ENCODE data around the gene MTHFSD. TPM values are rescaled to one million over a fixed set of nuclear protein-coding genes. Genes with fewer than 3 reads are reported as not detected.

Gene MTHFSD
- total RNA-seq, 1 experiment from 2014 or later = 18.8 TPM

DNA sequence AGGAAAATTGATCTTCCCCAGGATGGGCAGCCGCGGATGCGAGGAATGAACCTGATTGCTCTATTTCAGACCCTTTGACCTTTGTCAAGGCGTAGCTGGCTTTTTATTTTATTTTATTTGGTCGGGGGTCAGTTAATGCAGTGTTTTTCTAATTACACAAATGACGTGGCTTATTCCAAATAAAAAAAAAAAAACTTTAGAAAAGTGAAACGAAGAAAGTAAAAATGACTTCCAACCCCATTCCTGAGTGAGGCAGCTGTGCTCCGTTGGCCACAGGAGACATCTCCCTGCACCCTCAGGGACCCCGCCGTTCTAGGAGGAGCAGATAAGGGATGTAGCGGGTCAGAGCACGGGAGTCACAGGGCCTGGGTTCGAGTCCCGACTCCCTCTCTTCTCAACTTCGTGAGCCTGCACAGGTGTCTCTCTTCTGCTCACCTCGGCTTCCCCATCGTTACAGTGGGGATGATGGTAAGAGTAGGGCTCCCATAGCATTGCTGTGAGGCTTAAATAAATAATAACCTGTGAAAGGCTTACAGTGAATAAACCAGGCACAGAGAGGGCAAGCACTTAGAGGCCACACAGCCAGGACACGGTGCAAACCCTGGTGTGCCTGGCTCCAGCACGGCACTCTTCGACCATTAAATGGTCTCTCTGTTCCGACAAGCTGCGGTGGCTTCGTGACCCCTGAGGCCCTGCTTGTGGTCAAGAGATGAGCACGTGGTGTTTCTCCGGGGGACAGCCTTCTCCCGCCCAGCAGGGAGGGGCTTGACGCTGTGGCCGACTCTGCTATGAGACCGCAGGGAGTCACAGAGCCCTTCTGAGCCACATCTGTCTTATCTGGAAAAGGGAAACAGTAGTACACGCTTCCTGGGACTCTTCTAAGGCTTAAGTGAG lies 34.5 kb downstream of the MTHFSD start:
- Histone ChIP-seq H3K9ac (ENCODE audit: low read length) (no peak overlapping the region), H3K27ac (ENCODE audit: low read length) (no peak overlapping the region), H3K9me2 (replicated peaks; ENCODE audit: insufficient read depth, low read length) (no peaks in the 10 kb centered on the region), H3K4me3 (ENCODE audit: low read length) (no peak overlapping the region), H3K79me2 (ENCODE audit: low read length) (no peaks in the 10 kb centered on the region), H4K20me1 (ENCODE audit: insufficient read depth, low read depth, low read length) (no peaks in the 10 kb centered on the region), H3K9me3 (ENCODE audit: low read length) (no peaks in the 10 kb centered on the region), H3K27me3 (ENCODE audit: low read length) (no peaks in the 10 kb centered on the region), H3K4me2 (ENCODE audit: low read depth, low read length, poor library complexity, severe bottlenecking) (no peak overlapping the region), H3K4me1 (ENCODE audit: low read length) (no peaks in the 10 kb centered on the region), H2AFZ (ENCODE audit: low read length) (no peak overlapping the region), H3K36me3 (ENCODE audit: insufficient read depth, low read length) (no peaks in the 10 kb centered on the region)
- DNase-seq = no peak

DNA sequence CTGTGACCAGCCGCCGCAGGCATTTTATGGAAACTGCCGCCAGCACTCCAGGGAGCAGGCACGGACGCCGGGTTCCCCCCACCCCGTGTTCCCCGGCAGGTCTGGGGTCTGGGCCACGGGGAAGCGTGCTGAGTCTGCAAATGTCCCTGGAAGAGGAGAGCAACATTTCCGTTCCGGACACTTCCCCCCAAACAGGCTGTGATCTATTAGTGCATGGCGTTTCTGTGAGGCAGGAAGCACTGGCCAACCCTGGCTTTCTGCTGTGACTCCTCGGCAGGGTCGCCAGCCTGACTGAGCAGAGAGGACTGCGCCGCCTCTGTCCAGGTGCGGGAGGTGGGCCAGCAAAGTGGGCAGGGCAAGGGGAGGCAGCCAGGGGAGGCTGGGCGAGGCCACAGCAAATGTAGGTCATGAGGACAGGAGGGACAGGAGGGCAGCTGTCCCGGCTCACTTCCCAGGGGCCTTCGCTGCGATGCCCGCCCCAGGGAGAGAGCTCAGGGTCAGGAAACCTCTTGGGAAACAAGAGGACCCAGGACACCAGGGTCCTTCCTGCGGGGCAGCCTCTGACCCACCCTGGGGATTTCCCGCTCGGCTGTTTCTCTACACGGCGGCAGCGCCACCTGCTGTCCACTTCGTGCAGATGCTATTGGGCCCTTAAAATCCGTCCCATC lies 35.3 kb downstream of the MTHFSD start:
- Histone ChIP-seq H2AFZ (ENCODE audit: low read length) (no peak overlapping the region), H3K4me2 (ENCODE audit: low read depth, low read length, poor library complexity, severe bottlenecking) (no peak overlapping the region), H3K9ac (ENCODE audit: low read length) (no peak overlapping the region), H4K20me1 (ENCODE audit: insufficient read depth, low read depth, low read length) (no peaks in the 10 kb centered on the region), H3K27ac (ENCODE audit: low read length) (no peak overlapping the region), H3K9me2 (replicated peaks; ENCODE audit: insufficient read depth, low read length) (no peaks in the 10 kb centered on the region), H3K79me2 (ENCODE audit: low read length) (no peaks in the 10 kb centered on the region), H3K9me3 (ENCODE audit: low read length) (no peaks in the 10 kb centered on the region), H3K4me1 (ENCODE audit: low read length) (no peaks in the 10 kb centered on the region), H3K4me3 (ENCODE audit: low read length) (no peak overlapping the region), H3K36me3 (ENCODE audit: insufficient read depth, low read length) (no peaks in the 10 kb centered on the region), H3K27me3 (ENCODE audit: low read length) (no peaks in the 10 kb centered on the region)
- peak; percentile 73 for DNase-seq

DNA sequence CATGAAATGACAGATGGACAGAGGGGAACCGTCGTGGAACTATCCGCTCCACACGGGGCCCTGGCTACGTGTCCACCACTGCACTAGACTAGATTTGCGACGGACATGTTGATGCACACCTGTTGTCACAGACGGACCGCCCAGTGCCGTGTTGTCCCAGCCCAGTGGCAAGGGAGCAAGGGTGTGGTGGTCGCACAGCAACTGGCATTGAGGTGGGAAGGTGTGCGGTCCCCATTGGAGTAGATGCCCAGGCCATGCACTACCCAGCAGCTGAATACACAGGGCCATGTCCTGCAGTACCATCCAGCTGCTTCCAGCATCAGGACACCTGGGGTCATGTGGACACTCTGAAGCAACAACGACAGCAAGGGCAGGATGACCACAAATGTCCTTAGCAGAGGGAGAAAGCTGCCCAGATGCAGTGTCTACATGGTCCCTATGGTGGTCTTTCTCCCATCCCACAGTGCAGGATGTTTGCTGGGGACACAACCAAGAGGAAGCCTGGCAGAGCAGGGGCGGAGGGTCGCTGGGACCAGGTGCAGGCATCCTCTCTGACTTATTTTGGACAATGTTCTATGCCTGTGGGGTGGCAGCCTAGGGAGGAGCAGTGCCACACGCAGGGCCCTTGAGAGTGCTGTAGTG lies 35.9 kb downstream of the MTHFSD start:
- H4K20me1 ChIP-seq (ENCODE audit: insufficient read depth, low read depth, low read length) = no peaks in the 10 kb centered on the region
- H3K27me3 ChIP-seq (ENCODE audit: low read length) = no peaks in the 10 kb centered on the region
- no peak overlapping the region for H3K4me3 ChIP-seq (ENCODE audit: low read length)

DNA sequence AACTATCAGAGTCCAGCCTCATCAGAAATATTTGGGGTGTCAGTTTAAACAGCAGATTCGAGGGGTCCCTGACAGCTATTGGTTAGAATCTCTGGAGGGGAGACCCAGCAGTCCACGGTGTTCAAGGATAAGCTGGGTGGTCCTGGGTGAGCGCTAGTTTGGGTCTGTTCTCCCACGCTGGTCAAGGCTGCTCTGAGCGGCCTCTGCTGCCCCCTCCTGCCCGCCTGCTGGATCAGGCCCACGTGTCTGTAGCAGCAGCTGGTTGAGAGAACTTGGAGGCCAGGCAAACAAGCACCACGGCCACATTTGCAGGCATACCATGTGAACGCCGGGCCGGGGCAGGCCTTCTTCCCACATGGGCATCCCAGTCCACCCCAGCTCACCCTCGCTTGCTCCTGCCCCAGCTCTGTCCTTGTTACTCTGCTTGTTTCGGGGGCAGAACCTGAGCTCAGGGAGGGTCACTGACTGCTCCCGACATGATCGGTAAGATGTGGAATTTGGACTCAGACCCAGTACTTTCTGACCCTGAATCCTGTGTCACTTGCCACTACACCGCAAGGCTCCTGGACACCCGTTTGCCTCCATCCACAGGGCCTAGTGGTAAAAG lies 37.3 kb downstream of the MTHFSD start:
- H3K4me3 ChIP-seq (ENCODE audit: low read length) = no peak overlapping the region
- no peaks in the 10 kb centered on the region for H3K9me3 ChIP-seq (ENCODE audit: low read length)
- no peaks in the 10 kb centered on the region for H3K9me2 ChIP-seq (replicated peaks; ENCODE audit: insufficient read depth, low read length)
- no peaks in the 10 kb centered on the region for H3K36me3 ChIP-seq (ENCODE audit: insufficient read depth, low read length)
- peak; percentile 73 for DNase-seq
- no peak overlapping the region for H3K27ac ChIP-seq (ENCODE audit: low read length)
- no peak overlapping the region for H3K9ac ChIP-seq (ENCODE audit: low read length)
- H3K4me1 ChIP-seq (ENCODE audit: low read length) = no peaks in the 10 kb centered on the region
- no peaks in the 10 kb centered on the region for H3K27me3 ChIP-seq (ENCODE audit: low read length)
- H4K20me1 ChIP-seq (ENCODE audit: insufficient read depth, low read depth, low read length) = no peaks in the 10 kb centered on the region
- no peaks in the 10 kb centered on the region for H3K79me2 ChIP-seq (ENCODE audit: low read length)
- no peak overlapping the region for H3K4me2 ChIP-seq (ENCODE audit: low read depth, low read length, poor library complexity, severe bottlenecking)
- H2AFZ ChIP-seq (ENCODE audit: low read length) = no peak overlapping the region

More for the DNA sequence above, 35.9 kb downstream of the MTHFSD start:
- Histone ChIP-seq H2AFZ (ENCODE audit: low read length) (no peak overlapping the region), H3K27ac (ENCODE audit: low read length) (no peak overlapping the region), H3K36me3 (ENCODE audit: insufficient read depth, low read length) (no peaks in the 10 kb centered on the region), H3K4me2 (ENCODE audit: low read depth, low read length, poor library complexity, severe bottlenecking) (no peak overlapping the region), H3K9me3 (ENCODE audit: low read length) (no peaks in the 10 kb centered on the region), H3K9ac (ENCODE audit: low read length) (no peak overlapping the region), H3K9me2 (replicated peaks; ENCODE audit: insufficient read depth, low read length) (no peaks in the 10 kb centered on the region), H3K79me2 (ENCODE audit: low read length) (no peaks in the 10 kb centered on the region), H3K4me1 (ENCODE audit: low read length) (no peaks in the 10 kb centered on the region)
- DNase-seq = no peak

DNA sequence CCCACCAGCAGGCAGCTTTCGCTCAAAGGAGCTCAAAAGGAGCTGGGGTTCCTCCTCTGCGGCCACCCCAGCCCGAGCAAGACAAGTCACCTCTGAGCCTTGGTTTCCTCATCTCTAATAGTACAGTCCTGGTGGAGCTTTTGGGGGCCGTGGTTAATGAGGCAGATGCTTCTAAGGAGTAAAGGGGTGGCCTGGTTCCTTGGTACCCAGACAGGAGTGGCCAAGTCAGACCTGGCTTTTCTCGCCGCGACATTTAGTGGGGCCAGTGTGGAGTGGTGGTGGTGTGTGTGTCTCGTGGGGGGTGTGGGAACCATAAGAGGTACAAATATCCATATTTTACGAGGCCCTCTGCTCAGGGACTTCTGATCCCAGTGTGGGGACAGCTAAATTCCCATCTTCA lies 38.0 kb downstream of the MTHFSD start:
- H3K27me3 ChIP-seq (ENCODE audit: low read length) = no peaks in the 10 kb centered on the region

DNA sequence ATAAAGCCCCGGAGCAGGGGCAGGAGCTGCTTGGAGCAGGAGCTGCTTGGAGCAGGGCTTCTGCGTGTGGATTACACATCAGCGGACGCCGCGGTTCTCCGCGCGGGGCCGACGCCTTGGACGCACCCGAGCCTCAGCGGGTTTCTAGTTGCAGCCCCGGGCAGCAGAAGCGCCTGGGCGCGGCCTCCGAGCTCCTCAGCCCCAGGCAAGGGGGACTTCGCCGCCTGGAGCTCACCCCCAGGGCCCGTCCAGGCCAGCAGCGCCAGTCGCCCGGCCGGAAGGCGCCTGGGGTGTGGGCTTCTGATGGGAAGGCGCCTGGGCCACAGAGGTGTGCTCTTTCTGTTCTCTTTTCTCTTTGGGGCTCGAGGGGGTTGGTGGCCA lies 38.4 kb downstream of the MTHFSD start:
- Histone ChIP-seq H3K9ac (ENCODE audit: low read length) (no peak overlapping the region), H3K36me3 (ENCODE audit: insufficient read depth, low read length) (no peaks in the 10 kb centered on the region), H2AFZ (ENCODE audit: low read length) (no peak overlapping the region), H3K4me1 (ENCODE audit: low read length) (no peaks in the 10 kb centered on the region), H3K27me3 (ENCODE audit: low read length) (no peaks in the 10 kb centered on the region), H3K9me2 (replicated peaks; ENCODE audit: insufficient read depth, low read length) (no peaks in the 10 kb centered on the region), H3K4me3 (ENCODE audit: low read length) (no peak overlapping the region), H3K79me2 (ENCODE audit: low read length) (no peaks in the 10 kb centered on the region), H3K4me2 (ENCODE audit: low read depth, low read length, poor library complexity, severe bottlenecking) (no peak overlapping the region), H3K9me3 (ENCODE audit: low read length) (no peaks in the 10 kb centered on the region), H4K20me1 (ENCODE audit: insufficient read depth, low read depth, low read length) (no peaks in the 10 kb centered on the region), H3K27ac (ENCODE audit: low read length) (no peak overlapping the region)
- no peak for DNase-seq

More for the DNA sequence above, 38.0 kb downstream of the MTHFSD start:
- Histone ChIP-seq H3K9me2 (replicated peaks; ENCODE audit: insufficient read depth, low read length) (no peaks in the 10 kb centered on the region), H3K9me3 (ENCODE audit: low read length) (no peaks in the 10 kb centered on the region), H3K4me1 (ENCODE audit: low read length) (no peaks in the 10 kb centered on the region), H4K20me1 (ENCODE audit: insufficient read depth, low read depth, low read length) (no peaks in the 10 kb centered on the region), H3K79me2 (ENCODE audit: low read length) (no peaks in the 10 kb centered on the region), H3K4me2 (ENCODE audit: low read depth, low read length, poor library complexity, severe bottlenecking) (no peak overlapping the region), H2AFZ (ENCODE audit: low read length) (no peak overlapping the region), H3K27ac (ENCODE audit: low read length) (no peak overlapping the region), H3K4me3 (ENCODE audit: low read length) (no peak overlapping the region), H3K36me3 (ENCODE audit: insufficient read depth, low read length) (no peaks in the 10 kb centered on the region), H3K9ac (ENCODE audit: low read length) (no peak overlapping the region)
- no peak for DNase-seq

DNA sequence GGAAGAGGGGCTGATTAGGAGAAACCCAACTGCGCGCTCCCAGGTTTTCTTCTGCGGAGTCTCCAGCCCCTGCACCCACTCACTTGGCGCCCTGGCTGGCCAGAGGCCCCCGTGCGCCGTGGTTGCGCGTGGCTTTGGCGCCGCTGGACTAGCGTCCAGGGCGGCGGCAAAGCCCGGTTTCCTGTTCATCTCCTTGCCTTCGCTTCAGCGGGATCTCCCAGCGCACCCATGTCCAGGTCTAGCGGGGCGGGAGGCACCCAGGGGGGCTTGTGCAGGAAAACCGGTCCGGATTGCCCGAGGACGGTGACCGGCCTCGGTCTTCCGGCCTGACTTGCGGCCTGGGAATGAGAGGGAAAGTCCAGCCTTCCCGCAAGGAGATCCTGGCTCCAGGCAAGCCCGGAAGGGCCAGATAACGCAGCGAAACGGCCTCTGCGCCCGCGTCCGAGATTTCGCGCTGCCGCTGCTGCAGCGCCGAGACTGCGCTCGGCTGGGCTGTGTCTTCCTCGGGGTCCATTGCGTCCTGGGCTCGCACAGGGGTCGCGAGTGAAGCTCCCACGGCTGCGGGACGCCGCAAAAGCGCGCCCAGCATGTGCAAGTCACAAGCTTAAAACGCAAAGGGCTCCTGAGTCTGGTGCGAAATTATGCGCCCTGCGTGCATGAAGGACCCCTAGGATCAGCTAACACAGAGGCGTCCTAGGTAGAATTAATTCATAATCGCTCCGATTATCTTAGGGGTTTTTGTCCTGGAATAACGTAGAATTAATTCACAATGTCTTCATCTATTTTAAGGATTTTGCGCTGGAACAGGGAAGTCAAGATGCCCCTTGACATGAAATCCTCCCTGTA lies 39.0 kb downstream of the MTHFSD start:
- Histone ChIP-seq H3K9me2 (replicated peaks; ENCODE audit: insufficient read depth, low read length) (no peaks in the 10 kb centered on the region), H3K9me3 (ENCODE audit: low read length) (no peaks in the 10 kb centered on the region), H3K4me3 (ENCODE audit: low read length) (no peak overlapping the region), H3K27ac (ENCODE audit: low read length) (no peak overlapping the region), H3K36me3 (ENCODE audit: insufficient read depth, low read length) (no peaks in the 10 kb centered on the region), H3K79me2 (ENCODE audit: low read length) (no peaks in the 10 kb centered on the region), H4K20me1 (ENCODE audit: insufficient read depth, low read depth, low read length) (no peaks in the 10 kb centered on the region), H3K4me2 (ENCODE audit: low read depth, low read length, poor library complexity, severe bottlenecking) (no peak overlapping the region), H2AFZ (ENCODE audit: low read length) (no peak overlapping the region), H3K9ac (ENCODE audit: low read length) (no peak overlapping the region), H3K27me3 (ENCODE audit: low read length) (no peaks in the 10 kb centered on the region), H3K4me1 (ENCODE audit: low read length) (no peaks in the 10 kb centered on the region)
- no peak for DNase-seq

All from Karpas-422 (cell line).